Fibroblast of lung (primary cell): ENCODE measurements around the gene ADAM23. TPM values are rescaled to one million over a fixed set of nuclear protein-coding genes. Genes with fewer than 3 reads are reported as not detected.

Source experiments
- DNase-seq, 2 donors: peaks; one replicate each; pipeline versions ENCODE4 v3.0.0 to v3.0.0-alpha.2; 2010; ENCODE audit warnings: low read depth in 2 of 2
- H2AFZ ChIP-seq: 2 replicates; pipeline ENCODE4 v1.5.1; 2012; ENCODE audit warnings: low read length, control low read depth, inconsistent platforms
- H3K27ac ChIP-seq: 2 replicates; pipeline ENCODE4 v1.5.1; 2011; ENCODE audit warnings: low read length, control low read depth; ENCODE audit not compliant: insufficient read depth
- H3K27me3 ChIP-seq: 2 replicates; pipeline ENCODE4 v1.5.1; 2011; ENCODE audit warnings: mild to moderate bottlenecking, low read length; ENCODE audit not compliant: control insufficient read depth, insufficient read depth
- H3K36me3 ChIP-seq: 2 replicates; pipeline ENCODE4 v1.5.1; 2011; ENCODE audit warnings: low read length; ENCODE audit not compliant: control insufficient read depth, insufficient read depth
- H3K4me1 ChIP-seq: 2 replicates; pipeline ENCODE4 v1.5.1; 2011; ENCODE audit warnings: low read length; ENCODE audit not compliant: control insufficient read depth, insufficient read depth; ENCODE audit errors: extremely low read depth
- H3K4me2 ChIP-seq: 2 replicates; pipeline ENCODE4 v1.5.1; 2011; ENCODE audit warnings: low read length, control low read depth; ENCODE audit not compliant: insufficient read depth; ENCODE audit errors: extremely low read depth
- H3K4me3 ChIP-seq, 4 experiments: fragments of 200-600 bp in 1 of 4; sonication (generic) in 1 of 4; replicated peaks in 1 of 4; 2 replicates each; pipeline ENCODE4 v1.5.1; 2011 to 2016; ENCODE audit warnings: low read length in 4 of 4, low read depth in 3 of 4, mild to moderate bottlenecking in 3 of 4, control low read depth in 2 of 4, inconsistent platforms in 1 of 4, mixed read lengths in 1 of 4; ENCODE audit not compliant: insufficient read depth in 1 of 4; ENCODE audit errors: control extremely low read depth in 1 of 4
- H3K79me2 ChIP-seq: 2 replicates; pipeline ENCODE4 v1.5.1; 2012; ENCODE audit warnings: mild to moderate bottlenecking, low read length, inconsistent platforms; ENCODE audit not compliant: control insufficient read depth, insufficient read depth
- H3K9ac ChIP-seq: 2 replicates; pipeline ENCODE4 v1.5.1; 2011; ENCODE audit warnings: mild to moderate bottlenecking, low read length, control low read depth; ENCODE audit not compliant: insufficient read depth
- H3K9me3 ChIP-seq: 2 replicates; pipeline ENCODE4 v1.5.1; 2012; ENCODE audit warnings: low read depth, low read length; ENCODE audit not compliant: control insufficient read depth, insufficient read depth
- H4K20me1 ChIP-seq: 2 replicates; pipeline ENCODE4 v1.5.1; 2011; ENCODE audit warnings: low read length; ENCODE audit not compliant: control insufficient read depth, insufficient read depth; ENCODE audit errors: extremely low read depth
- CTCF ChIP-seq, 2 donors: IDR thresholded peaks in 1 of 2; conservative IDR thresholded peaks in 1 of 2; 1 replicate in 1 of 2; 2 replicates in 1 of 2; pipeline ENCODE4 v1.5.1; 2011 to 2012; ENCODE audit warnings: low read length in 2 of 2, control low read depth in 1 of 2, inconsistent platforms in 1 of 2, low read depth in 1 of 2, mild to moderate bottlenecking in 1 of 2
- EZH2 ChIP-seq: IDR thresholded peaks from 2 replicates; pipeline ENCODE4 v1.5.1; 2012; ENCODE audit warnings: low read length, control low read depth, mild to moderate bottlenecking; ENCODE audit errors: missing control alignments
- polyA plus RNA-seq, 2 donors: library from polyadenylated mRNA; depleted of rRNA in 1 of 2; stranded (reverse) in 1 of 2; unstranded in 1 of 2; fragments of >200 nt; gene quantifications; 2 replicates each; pipeline ENCODE4 v1.2.1, GENCODE V29; 2011 to 2012; ENCODE audit warnings: missing spikeins in 1 of 2
- total RNA-seq: library from RNA; depleted of rRNA; stranded (reverse); fragments of >200 nt; gene quantifications from 2 replicates; pipeline ENCODE4 v1.2.1, GENCODE V29; 2014

ADAM23 gene
- total and polyA plus RNA-seq, 2 donors (not counting 1 experiment from before 2014, with no cell fraction given), result 2.3 to 2.7 TPM

GRCh38 chr2:206472094-206472493, 28.8 kb downstream of the ADAM23 start:
- Histone ChIP-seq H3K36me3 (no peaks in the 10 kb centered on the region), H3K27ac (no peak overlapping the region), H3K9me3 (no peaks in the 10 kb centered on the region), H3K4me2 (no peak overlapping the region), H3K79me2 (no peaks in the 10 kb centered on the region), H4K20me1 (no peaks in the 10 kb centered on the region), H3K4me3 (no peak overlapping the region), H3K9ac (no peak overlapping the region), H3K4me1 (no peaks in the 10 kb centered on the region), H3K27me3 (no peaks in the 10 kb centered on the region), H2AFZ (no peak overlapping the region)
- no peak for TF ChIP-seq CTCF (conservative IDR thresholded peaks at IDR 0.05 in 1 of 2, IDR thresholded peaks at IDR 0.05 in 1 of 2; ENCODE audit: low read depth in 1 of 2, low read length in 2 of 2)
- no peak for TF ChIP-seq EZH2
- no peak for DNase-seq

- no peaks in the 10 kb centered on the region for H3K4me1 ChIP-seq
- H3K79me2 ChIP-seq, result no peaks in the 10 kb centered on the region
- no peak overlapping the region for H3K4me2 ChIP-seq
- no peaks in the 10 kb centered on the region for H3K9me3 ChIP-seq
- H3K36me3 ChIP-seq, result no peaks in the 10 kb centered on the region
- no peaks in the 10 kb centered on the region for H3K27me3 ChIP-seq
- no peak for DNase-seq
- no peak overlapping the region for H3K27ac ChIP-seq
- no peak overlapping the region for H3K4me3 ChIP-seq
- TF ChIP-seq CTCF (conservative IDR thresholded peaks at IDR 0.05 in 1 of 2, IDR thresholded peaks at IDR 0.05 in 1 of 2; ENCODE audit: low read depth in 1 of 2, low read length in 2 of 2) (no peak), EZH2 (no peak)
- no peak overlapping the region for H3K9ac ChIP-seq
- H2AFZ ChIP-seq, result no peak overlapping the region
- H4K20me1 ChIP-seq, result no peaks in the 10 kb centered on the region
These were observed 30.8 kb downstream of the ADAM23 start for GRCh38 chr2:206474099-206474498.

GRCh38 chr2:206477296-206477695, 34.0 kb downstream of the ADAM23 start:
- Histone ChIP-seq H3K27me3 (no peaks in the 10 kb centered on the region), H3K4me3 (no peak overlapping the region), H3K4me2 (no peak overlapping the region), H3K9ac (no peak overlapping the region), H3K4me1 (no peaks in the 10 kb centered on the region), H3K9me3 (no peaks in the 10 kb centered on the region), H3K27ac (no peak overlapping the region), H4K20me1 (no peaks in the 10 kb centered on the region), H3K79me2 (no peaks in the 10 kb centered on the region), H3K36me3 (no peaks in the 10 kb centered on the region), H2AFZ (no peak overlapping the region)
- TF ChIP-seq EZH2 (no peak), CTCF (conservative IDR thresholded peaks at IDR 0.05 in 1 of 2, IDR thresholded peaks at IDR 0.05 in 1 of 2; ENCODE audit: low read depth in 1 of 2, low read length in 2 of 2) (no peak)
- peak; percentile 32 to 61 for DNase-seq
